Esophagus squamous epithelium (tissue), 5 donors: ENCODE data around the gene STARD8. TPM values are rescaled to one million over a fixed set of nuclear protein-coding genes. Genes with fewer than 3 reads are reported as not detected.

Experiments
- DNase-seq: peaks from one replicate; lab custom pipeline; 2025; lab: John Stamatoyannopoulos, UW
- H3K27ac ChIP-seq, 4 donors: fragments of 200-600 bp; sonication (generic); one replicate each; pipeline ENCODE4 v1.5.1; 2016 to 2019; ENCODE audit warnings: mild to moderate bottlenecking in 1 of 4
- H3K27me3 ChIP-seq, 4 donors: fragments of 200-600 bp; sonication (generic); 1 replicate in 3 of 4; 2 replicates in 1 of 4; pipeline versions ENCODE4 v1.5.1 to v1.6.0; 2017 to 2021; ENCODE audit warnings: antibody characterized with exemption in 1 of 4
- H3K36me3 ChIP-seq, 3 donors: fragments of 200-600 bp; sonication (generic); one replicate each; pipeline ENCODE4 v1.5.1; 2016 to 2019
- H3K4me1 ChIP-seq, 3 donors: fragments of 200-600 bp; sonication (generic); one replicate each; pipeline ENCODE4 v1.5.1; 2017 to 2019
- H3K4me3 ChIP-seq, 4 donors: fragments of 200-600 bp; sonication (generic); 1 replicate in 3 of 4; 2 replicates in 1 of 4; pipeline ENCODE4 v1.5.1; 2016 to 2019; ENCODE audit warnings: mild to moderate bottlenecking in 2 of 4, moderate library complexity in 1 of 4
- H3K9me3 ChIP-seq, 3 donors: fragments of 200-600 bp; sonication (generic); one replicate each; pipeline ENCODE4 v1.5.1; 2016 to 2019
- POLR2A ChIP-seq, 4 donors: fragments of 450-650 bp; IDR thresholded peaks; one replicate each; pipeline ENCODE4 v1.6.1; 2017; ENCODE audit warnings: antibody characterized with exemption in 4 of 4, mild to moderate bottlenecking in 4 of 4, moderate library complexity in 3 of 4
- WGBS, 2 donors: methylation state at CpG; one replicate each; pipeline ENCODE4 v1.1.5; 2018; 5-methylcytosine and 5-hydroxymethylcytosine counted together
- intact Hi-C: fragments of 100-400 bp; cut with DNase I; formaldehyde crosslinking; loops from one replicate; pipeline ENCODE4 v1.15.0; 2022
- total RNA-seq, 4 donors: library from RNA; depleted of rRNA; stranded (reverse); fragments of >200 nt; gene quantifications; one replicate each; pipeline ENCODE4 v1.1.0, GENCODE V29; 2016
- TF ChIP-seq, protein P1 (sequence below), 6 experiments: fragments of 450-650 bp in 4 of 6; fragments of 200-600 bp in 2 of 6; sonication (generic) in 2 of 6; IDR thresholded peaks; one replicate each; pipeline ENCODE4 v1.5.1; 2016 to 2019; ENCODE audit warnings: antibody characterized with exemption in 6 of 6, mild to moderate bottlenecking in 4 of 6, moderate library complexity in 4 of 6
- donor health status: DM: yes; HTN: yes; CAD: no.

The STARD8 gene
- total RNA-seq, 4 donors from 2014 or later = 0.95 to 9.9 (median 2.1) TPM

DNA sequence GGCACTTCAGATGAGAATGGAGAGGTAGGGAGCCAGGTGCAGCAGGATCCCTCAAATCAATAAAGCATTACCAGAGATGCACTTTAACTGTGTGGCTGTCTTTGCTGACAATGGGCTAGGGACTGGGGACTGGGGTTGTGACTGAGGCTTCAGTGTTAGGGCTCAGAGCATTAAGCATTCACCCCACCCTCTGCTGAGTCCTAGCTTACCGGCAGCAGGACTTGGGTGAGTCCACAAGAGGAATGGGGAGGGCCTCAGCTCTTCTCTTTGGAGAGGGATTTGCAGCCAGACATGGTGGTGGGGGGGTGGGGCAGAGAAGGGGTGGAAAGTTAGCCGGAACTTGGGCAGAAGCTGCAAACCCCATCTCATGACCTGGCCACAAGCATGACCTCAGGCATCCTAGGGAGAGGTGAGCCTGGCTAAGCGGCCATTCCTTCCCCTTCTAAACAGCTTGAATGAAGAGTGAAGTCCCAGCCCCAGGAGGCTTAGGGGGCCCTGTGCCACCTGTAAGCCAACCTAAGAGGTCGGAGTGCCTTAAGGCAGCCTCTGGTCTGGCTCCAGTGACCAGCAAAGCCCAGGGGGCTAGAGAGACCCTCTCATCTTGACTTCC lies 78.4 kb downstream of the STARD8 start:
- WGBS, 2 donors = 43 to 60% methylated on average over 1 of the region's 4 CpGs
- H3K36me3 ChIP-seq = peaks cover 0 to 4% (median 0%) of the 10 kb centered on the region in 3 donors
- H3K4me1 ChIP-seq = no peaks in the 10 kb centered on the region
- H3K27ac ChIP-seq = no peak overlapping the region
- no peak for DNase-seq
- TF ChIP-seq, protein P1, sequence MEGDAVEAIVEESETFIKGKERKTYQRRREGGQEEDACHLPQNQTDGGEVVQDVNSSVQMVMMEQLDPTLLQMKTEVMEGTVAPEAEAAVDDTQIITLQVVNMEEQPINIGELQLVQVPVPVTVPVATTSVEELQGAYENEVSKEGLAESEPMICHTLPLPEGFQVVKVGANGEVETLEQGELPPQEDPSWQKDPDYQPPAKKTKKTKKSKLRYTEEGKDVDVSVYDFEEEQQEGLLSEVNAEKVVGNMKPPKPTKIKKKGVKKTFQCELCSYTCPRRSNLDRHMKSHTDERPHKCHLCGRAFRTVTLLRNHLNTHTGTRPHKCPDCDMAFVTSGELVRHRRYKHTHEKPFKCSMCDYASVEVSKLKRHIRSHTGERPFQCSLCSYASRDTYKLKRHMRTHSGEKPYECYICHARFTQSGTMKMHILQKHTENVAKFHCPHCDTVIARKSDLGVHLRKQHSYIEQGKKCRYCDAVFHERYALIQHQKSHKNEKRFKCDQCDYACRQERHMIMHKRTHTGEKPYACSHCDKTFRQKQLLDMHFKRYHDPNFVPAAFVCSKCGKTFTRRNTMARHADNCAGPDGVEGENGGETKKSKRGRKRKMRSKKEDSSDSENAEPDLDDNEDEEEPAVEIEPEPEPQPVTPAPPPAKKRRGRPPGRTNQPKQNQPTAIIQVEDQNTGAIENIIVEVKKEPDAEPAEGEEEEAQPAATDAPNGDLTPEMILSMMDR (IDR thresholded peaks at IDR 0.05) = no peak
- TF ChIP-seq POLR2A (IDR thresholded peaks at IDR 0.05) = no peak
- intact Hi-C loops = no loop called here
- H3K4me3 ChIP-seq = no peak overlapping the region
- no peaks in the 10 kb centered on the region for H3K9me3 ChIP-seq
- peaks cover 0 to 5% (median 0%) of the 10 kb centered on the region in 4 donors for H3K27me3 ChIP-seq

DNA sequence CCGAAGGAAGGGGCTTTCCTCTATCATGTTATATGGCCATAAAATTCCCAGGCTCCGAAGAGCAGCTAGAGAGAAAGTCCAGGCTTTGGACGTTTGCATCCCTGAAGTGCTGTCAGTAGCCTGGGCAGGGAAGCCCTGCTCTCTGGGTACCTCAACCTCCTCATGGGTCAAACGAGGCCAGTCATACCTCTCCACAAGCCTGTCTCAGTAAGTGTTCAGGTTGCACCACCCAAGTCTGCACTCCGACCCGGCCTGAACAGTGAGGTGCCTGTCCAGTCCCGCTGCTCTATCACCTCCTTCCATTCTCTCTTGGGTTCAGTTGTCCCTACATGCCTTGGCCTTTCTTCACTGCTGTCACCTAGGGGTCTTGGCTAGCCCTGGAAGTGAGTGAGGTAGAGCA lies 78.9 kb downstream of the STARD8 start:
- Histone ChIP-seq H3K9me3 (no peaks in the 10 kb centered on the region), H3K27ac (no peak overlapping the region), H3K27me3 (peaks cover 0 to 5% (median 0%) of the 10 kb centered on the region in 4 donors), H3K36me3 (no peaks in the 10 kb centered on the region), H3K4me1 (no peaks in the 10 kb centered on the region), H3K4me3 (no peak overlapping the region)
- intact Hi-C loops = no loop called here
- no peak for DNase-seq
- TF ChIP-seq POLR2A (IDR thresholded peaks at IDR 0.05) = no peak
- TF ChIP-seq, protein P1 (IDR thresholded peaks at IDR 0.05) = no peak
- 64 to 90% methylated on average over 3 to 7 of the region's 7 CpGs for WGBS, 2 donors

DNA sequence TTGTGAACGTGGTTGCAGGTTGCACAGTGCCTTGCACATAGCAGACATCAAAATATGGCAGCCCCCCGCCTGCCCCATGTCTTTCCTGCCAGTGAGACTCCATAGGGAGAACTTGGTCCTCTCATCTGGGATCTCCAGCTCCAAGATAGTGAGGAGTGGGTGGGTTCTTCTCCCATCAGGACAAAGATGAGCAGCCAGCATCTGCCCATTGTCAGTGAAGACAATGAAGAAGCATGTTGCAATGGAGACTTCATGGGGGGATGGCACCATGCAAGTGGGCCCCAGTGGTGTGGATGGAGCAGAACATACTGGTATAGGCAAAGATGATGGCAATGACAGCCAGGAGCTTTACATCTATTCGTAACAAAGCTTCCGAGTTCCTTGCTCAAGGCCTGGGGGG lies 80.2 kb downstream of the STARD8 start:
- DNase-seq = no peak

DNA sequence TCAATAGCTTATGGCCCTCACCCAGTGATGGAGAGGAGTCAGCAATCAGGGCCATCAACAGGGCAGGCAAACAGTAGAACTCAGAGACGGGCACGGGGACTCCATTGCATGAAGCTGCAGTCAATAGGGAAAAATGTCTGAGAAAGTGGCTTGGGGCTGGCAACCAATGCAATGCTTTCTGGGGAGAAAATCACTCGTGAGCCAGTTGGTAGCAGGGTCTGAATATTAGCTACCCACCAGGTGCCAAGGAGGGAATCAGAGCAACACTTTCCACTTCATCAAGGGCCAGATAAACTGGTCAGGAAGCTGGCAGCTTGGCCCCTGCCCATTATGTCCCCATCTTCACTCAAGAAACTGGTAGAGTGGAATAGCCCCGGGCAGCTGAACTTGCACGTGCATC lies 80.7 kb downstream of the STARD8 start:
- no peaks in the 10 kb centered on the region for H3K36me3 ChIP-seq
- no peak for DNase-seq
- H3K9me3 ChIP-seq = no peaks in the 10 kb centered on the region
- intact Hi-C loops = no loop called here
- H3K27me3 ChIP-seq = peaks cover 0 to 5% (median 0%) of the 10 kb centered on the region in 4 donors
- TF ChIP-seq, protein P1 (IDR thresholded peaks at IDR 0.05) = no peak
- no peak for TF ChIP-seq POLR2A (IDR thresholded peaks at IDR 0.05)
- no peaks in the 10 kb centered on the region for H3K4me1 ChIP-seq
- H3K4me3 ChIP-seq = no peak overlapping the region
- WGBS, 2 donors = 73 to 100% methylated on average over 1 to 5 of the region's 5 CpGs
- no peak overlapping the region for H3K27ac ChIP-seq

More for the DNA sequence above, 80.2 kb downstream of the STARD8 start:
- intact Hi-C loops = no loop called here
- no peaks in the 10 kb centered on the region for H3K36me3 ChIP-seq
- H3K9me3 ChIP-seq = no peaks in the 10 kb centered on the region
- no peak overlapping the region for H3K4me3 ChIP-seq
- no peaks in the 10 kb centered on the region for H3K4me1 ChIP-seq
- TF ChIP-seq POLR2A (IDR thresholded peaks at IDR 0.05) = no peak
- TF ChIP-seq, protein P1 (IDR thresholded peaks at IDR 0.05) = no peak
- no peak overlapping the region for H3K27ac ChIP-seq
- peaks cover 0 to 5% (median 0%) of the 10 kb centered on the region in 4 donors for H3K27me3 ChIP-seq
- WGBS, 2 donors = 68 to 73% methylated on average over 2 to 4 of the region's 4 CpGs

DNA sequence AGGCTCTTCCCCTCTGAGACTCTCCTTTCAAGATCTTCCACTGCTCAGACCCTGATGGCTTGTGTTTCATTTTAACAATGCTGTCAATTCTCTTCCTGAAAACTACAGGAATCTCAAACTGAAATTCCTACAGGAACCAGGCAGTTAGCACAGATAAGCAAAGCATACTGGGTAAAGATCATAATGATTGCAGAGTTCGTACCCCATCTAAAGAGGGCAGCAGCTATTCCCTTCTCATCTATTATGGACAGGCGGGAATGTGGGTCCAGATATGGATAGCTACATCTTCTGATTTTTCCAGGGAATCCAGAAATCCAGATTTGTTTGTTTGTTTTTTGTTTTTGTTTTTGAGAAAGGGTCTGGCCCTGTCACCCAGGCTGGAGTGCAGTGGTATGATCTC lies 83.8 kb downstream of the STARD8 start:
- Histone ChIP-seq H3K4me1 (no peaks in the 10 kb centered on the region), H3K4me3 (no peak overlapping the region), H3K27ac (no peak overlapping the region), H3K27me3 (peaks cover 0 to 5% (median 0%) of the 10 kb centered on the region in 4 donors), H3K36me3 (no peaks in the 10 kb centered on the region), H3K9me3 (no peaks in the 10 kb centered on the region)
- no peak for TF ChIP-seq POLR2A (IDR thresholded peaks at IDR 0.05)
- TF ChIP-seq, protein P1 (IDR thresholded peaks at IDR 0.05) = no peak
- no peak for DNase-seq
- intact Hi-C loops = no loop called here
- WGBS, 2 donors = 62 to 63% methylated on average over 2 of the region's 2 CpGs
